GM18909 (cell line): ENCODE data around the gene PATJ.
"Not testable (repeated sequence)": the region's sequence is repeated elsewhere in the genome, so short reads cannot be mapped to it uniquely, and the experiment has no call there.

ENCODE experiments used
- ATAC-seq: cut with Tn5 transposase; IDR thresholded peaks from one replicate; pipeline ENCODE4 v1.9.1; 2021; ENCODE audit warnings: mild to moderate bottlenecking; ENCODE audit not compliant: unreplicated experiment, poor library complexity

Gene PATJ, protein sequence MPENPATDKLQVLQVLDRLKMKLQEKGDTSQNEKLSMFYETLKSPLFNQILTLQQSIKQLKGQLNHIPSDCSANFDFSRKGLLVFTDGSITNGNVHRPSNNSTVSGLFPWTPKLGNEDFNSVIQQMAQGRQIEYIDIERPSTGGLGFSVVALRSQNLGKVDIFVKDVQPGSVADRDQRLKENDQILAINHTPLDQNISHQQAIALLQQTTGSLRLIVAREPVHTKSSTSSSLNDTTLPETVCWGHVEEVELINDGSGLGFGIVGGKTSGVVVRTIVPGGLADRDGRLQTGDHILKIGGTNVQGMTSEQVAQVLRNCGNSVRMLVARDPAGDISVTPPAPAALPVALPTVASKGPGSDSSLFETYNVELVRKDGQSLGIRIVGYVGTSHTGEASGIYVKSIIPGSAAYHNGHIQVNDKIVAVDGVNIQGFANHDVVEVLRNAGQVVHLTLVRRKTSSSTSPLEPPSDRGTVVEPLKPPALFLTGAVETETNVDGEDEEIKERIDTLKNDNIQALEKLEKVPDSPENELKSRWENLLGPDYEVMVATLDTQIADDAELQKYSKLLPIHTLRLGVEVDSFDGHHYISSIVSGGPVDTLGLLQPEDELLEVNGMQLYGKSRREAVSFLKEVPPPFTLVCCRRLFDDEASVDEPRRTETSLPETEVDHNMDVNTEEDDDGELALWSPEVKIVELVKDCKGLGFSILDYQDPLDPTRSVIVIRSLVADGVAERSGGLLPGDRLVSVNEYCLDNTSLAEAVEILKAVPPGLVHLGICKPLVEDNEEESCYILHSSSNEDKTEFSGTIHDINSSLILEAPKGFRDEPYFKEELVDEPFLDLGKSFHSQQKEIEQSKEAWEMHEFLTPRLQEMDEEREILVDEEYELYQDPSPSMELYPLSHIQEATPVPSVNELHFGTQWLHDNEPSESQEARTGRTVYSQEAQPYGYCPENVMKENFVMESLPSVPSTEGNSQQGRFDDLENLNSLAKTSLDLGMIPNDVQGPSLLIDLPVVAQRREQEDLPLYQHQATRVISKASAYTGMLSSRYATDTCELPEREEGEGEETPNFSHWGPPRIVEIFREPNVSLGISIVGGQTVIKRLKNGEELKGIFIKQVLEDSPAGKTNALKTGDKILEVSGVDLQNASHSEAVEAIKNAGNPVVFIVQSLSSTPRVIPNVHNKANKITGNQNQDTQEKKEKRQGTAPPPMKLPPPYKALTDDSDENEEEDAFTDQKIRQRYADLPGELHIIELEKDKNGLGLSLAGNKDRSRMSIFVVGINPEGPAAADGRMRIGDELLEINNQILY (N-terminal part only)

DNA sequence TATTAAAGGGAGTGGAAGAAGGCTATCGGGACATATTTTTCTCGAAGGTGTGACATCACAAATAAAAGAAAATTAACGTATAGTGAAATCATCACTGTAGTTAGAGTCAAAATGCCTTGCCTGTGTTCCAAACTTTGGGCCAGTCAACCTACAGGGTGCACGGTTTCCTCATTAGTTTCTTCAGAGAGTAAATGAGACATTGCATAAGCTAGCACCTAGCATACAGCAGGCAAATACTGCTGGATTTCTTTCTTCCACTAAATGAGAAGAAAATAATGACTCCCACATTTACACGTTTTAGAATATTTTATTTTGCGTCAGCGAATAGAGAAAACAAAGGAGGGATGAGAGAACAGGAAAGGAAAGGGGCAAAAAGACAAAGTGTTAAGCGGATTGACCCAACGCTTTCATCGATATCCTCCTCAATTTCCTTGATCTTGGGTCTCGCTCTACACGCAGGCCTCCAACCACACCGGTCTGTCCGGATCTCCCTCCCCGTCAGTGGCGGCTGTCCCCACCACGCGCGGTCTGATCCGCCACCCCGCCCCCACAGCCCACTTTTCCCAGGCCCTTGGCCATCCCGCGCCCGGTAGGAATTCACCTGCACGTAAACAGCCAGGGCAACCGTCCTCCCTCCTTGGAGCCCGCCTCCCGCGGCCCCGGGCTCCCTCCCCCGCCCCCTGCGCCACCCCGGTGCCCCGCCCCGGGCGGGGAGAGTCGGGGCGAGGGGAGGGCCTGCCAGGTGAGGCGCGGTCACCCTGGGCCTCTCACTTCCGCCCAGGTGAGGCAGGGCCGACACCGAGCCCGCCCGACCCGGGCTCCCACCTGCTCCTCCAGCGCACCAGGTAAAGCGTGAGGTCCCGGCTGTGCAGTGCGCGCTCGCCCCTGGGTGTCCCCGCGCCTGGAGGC is at the start of gene PATJ:
PATJ (plus strand) TSS at position 770 of the 909 bp plus-strand sequence. CDS start 20,413 bp downstream, outside the sequence.
- peak; percentile 83 for ATAC-seq

DNA sequence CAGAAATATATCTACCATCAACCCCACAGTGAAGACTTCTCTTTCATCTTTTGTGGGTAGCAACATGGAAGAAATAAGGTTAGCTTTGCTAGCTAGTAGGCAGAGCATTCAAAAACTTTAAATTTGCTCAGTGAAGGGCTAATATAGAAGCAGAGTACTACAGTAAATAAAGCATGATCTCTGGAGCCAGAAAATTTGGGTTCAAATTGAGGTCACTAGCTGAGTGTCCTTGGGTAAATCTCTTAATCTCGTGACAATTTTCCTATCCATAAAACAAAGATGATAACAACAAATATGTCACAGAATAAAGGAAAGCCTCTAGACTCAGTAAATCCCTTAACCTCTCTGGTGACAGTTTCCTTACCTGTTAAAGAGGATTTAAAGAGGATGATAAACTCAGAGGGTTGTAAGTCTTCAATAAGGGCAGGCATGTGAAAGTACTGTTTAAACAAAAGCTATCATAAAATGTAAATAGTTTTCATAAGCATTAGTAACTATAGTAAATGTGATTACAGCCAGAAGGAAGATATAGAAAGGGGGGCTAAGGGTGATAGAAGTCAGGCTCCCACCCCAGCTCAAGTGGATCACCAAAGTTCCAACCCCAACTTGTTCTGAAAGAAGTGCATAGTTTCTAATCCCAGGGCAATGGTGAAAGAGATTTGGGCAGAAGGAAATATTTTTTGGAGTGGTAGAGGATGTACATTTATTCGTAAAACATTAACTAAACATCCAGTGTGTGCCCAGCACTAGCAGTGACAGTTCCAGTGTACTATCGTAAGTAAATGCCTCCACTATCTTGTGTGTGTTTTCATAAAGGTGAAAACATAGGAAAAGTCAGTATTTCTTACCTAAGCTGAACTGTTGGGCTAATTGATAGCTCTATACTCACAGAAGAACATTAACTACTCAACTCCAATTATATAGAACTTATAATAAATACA is 42.1 kb upstream of the PATJ start:
- ATAC-seq = no peak

DNA sequence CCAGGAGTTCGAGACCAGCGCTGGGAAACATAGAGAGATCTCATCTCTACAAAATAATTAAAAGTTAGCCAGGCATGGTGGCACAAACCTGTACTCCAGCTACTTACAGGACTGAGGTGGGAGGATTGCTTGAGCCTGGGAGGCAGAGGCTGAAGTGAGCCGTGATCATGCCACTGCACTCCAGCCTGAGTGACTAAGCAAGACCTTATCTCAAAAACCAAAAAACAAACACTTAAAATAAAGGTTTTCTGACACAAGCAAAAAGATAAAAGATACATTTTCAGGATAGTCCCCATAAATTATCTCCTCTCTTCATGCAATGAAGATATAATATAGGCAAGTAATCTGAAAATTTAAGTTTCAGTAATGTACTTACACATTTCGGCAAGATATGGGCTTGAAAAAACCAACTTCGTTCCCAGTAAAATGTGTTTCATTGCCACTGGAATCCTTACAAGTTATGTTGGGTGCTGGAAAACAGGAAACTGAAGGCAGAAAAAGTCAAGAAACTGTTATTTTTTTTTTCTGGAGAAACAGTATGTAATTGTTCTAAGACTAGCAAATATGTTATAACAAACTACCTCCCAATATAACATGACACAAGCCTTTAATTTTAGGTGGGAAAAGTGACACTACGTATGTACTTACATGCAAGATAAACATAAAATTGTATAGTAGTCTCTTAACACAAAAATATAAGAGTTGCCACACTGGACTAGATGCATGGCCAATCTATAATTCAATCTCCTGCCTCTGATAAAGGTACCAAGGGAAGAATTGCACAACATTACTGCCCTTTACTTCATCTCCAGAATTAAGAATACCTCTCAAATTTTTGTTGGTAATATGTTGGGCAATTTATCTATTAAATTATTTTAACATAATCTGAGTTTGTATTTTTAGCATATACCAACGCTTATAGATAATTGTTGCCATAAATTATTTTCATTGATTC is 33.0 kb upstream of the PATJ start:
- no peak for ATAC-seq

DNA sequence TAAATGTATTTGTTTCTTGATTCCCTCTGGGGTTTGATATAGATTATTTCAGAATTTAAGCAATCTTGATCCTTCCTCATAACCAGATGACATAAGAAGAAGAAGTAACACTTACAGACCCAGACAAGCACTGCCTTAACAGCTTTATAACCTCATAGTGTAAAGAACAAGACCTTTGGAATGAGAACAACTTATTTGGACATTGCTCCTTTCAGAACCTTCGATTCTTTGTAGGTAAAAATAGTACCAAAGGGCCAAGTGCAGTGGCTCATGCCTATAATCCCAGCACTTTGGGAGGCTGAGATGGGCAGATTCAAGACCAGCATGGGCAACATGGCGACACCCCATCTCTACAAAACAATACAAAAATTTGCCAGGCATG is 32.4 kb upstream of the PATJ start:
- ATAC-seq = no peak

DNA sequence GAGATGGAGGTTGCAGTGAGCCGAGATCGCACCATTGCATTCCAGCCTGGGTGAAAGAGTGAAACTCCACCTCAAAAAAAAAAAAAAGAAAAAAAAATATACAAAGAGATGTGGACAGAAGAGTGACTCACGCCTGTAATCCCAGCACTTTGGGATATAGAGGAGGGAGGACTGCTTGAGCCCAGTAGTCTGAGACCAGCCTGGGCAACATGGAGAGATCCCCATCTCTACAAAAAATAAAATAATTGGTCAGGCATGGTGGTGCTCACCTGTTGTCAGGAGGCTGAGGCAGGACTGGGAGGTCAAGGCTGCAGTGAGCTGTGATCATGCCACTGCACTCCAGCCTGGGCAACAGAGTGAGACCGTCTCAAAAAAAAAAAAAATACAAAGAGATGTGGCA is 31.0 kb upstream of the PATJ start:
- not testable (repeated sequence) for ATAC-seq

DNA sequence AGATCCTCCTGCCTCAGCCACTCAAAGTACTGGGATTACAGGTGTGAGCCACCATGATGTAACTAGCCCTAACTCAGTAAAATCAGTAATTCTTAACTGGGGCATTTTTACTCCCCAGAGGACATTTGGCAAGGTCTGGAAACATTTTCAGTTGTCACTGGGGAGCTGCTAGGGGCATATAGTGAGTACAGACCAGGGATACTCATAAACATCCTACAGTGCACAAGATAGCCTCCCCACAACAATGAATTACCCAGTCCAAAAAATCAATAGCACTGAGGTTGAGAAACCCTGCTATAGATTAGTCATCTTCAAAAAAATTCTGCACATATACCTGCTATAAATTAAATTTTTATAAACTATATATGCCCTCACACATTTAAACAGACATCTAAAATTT is 30.3 kb upstream of the PATJ start:
- no peak for ATAC-seq

DNA sequence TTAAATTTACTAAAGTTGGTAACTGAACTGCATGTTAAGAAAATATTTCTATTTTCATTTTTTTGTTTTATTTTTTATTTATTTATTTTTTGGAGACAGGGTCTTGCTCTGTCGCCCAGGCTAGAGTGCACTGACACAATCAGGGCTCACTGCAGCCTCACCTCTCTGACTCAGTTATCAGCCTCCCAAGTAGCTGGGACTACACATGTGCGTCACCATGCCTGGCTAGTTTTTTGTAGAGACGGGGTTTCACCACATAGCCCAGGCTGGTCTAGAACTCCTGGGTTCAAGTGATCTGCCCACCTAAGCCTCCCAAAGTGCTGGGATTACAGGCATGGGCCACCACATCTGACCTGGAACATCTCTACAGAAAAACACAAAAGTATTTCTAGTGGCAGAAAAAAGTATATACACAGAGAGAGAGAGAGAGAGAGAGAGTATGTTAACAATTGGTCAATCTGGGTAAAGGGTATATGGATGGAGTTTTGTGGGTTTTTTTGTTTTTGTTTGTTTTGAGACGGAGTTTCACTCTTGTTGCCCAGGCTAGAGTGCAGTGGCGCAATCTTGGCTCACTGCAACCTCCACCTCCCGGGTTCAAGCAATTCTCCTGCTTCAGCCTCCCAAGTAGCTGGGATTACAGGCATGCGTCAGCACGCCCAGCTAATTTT is 23.1 kb upstream of the PATJ start:
- ATAC-seq = not testable (repeated sequence)

DNA sequence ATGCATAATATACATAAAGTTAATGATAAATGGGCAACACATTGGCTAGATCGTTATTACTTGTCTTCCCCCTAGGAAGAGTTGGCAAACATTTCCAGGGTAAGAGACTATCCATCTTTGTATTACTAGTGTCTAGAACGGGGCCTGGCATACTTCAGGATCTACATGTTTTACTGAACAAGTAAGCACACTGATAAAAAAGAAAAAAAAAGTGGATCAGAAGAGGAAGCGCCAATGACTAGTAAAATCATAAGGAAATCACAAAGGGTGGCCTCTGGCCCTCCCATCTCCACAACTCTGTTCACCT is 17.8 kb upstream of the PATJ start:
- no peak for ATAC-seq

DNA sequence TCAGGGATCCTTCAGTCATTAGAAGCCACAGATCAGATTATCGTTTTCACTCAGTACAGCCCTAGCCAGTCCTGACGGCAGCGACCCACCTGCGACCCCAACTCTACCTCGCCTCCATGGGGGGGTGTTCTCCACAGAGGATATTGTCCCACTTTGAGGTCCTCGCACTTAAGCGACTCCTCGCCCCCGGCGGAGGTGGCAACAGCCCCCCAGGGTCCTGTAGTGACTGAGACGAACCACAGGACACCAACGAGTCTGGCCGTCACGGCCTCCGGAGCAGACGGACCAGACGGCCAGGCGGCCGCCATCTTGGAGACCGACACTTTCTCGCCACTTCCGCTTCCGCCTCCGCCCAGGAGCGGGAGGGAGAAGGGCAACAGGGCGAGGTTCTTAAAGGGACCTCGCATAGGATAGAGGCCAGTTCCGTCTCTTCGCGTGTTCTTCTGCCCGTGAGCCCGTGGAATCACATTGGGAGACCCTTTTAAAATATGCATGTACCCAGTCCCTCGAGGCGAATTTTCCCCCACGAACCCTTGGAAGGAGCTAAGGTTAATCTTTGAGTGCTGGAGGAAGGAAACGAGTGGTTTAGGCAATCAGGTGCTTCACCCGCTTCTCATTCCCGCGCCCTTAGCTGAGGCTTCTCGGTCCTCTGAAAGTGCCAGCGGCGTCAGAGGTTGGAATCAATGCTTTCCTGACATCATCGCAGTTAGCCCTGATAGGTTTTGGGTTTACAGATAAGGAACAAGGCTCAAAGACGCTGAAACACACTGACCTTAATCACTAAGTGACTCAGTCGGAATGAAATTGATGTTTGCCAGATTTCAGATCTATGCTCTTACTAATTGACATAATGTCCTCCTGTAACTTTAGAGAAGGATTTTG is 17.2 kb upstream of the PATJ start, which contains the start of gene TM2D1:
TM2D1 (minus strand) TSS at position 329 of the 882 bp plus-strand sequence; CDS start at position 308, 21 bp downstream.
- peak; percentile 99 for ATAC-seq

DNA sequence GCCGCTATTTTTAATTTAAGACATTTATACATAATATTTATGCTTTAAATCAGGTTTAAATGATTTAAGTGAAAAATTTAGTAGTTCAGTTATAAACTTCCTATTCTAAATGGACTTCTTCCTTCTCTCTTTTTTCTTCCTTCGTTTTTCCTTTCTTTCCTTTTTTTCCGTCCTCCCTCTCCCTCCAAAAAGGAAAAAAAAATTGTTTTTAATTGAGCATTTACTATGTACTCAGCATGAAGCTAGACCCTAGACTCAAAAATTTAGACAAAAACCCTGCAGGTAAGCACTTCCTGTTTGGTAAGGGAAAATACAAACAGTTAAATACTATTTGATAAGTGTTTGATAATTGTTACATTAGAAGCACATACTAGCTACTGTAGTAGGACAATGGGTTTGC is 14.7 kb upstream of the PATJ start:
- no peak for ATAC-seq

DNA sequence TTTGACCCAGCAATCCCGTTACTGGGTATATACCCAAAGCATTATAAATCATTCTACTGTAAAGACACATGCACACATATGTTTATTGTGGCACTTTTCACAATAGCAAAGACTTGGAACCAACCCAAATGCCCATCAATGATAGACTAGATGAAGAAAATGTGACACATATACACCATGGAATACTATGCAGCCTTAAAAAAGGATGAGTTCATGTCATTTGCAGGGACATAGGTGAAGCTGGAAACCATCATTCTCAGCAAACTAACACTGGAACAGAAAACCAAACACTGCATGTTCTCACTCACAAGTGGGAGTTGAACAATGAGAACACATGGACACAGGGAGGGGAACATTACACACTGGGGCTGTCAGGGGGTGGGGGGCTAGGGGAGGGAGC is 11.6 kb upstream of the PATJ start:
- not testable (repeated sequence) for ATAC-seq

DNA sequence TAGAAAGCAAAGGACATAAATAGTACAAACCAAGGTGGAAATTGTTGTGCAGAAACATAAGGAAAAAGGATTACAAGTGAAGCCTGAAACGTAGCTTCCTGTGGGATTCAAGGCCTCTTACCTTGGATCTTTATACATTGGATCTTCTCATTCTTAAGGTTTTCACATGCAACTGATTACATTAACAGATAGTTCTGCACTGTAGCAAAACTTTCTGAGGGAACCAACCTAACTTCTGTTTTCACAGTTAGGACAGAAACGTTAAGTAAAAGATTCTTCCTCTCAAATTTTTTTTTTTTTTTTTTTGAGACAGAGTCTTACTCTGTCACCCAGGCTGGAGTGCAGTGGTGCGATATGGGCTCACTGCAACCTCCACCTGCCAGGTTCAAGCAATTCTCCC is 9.6 kb upstream of the PATJ start:
- ATAC-seq = no peak

DNA sequence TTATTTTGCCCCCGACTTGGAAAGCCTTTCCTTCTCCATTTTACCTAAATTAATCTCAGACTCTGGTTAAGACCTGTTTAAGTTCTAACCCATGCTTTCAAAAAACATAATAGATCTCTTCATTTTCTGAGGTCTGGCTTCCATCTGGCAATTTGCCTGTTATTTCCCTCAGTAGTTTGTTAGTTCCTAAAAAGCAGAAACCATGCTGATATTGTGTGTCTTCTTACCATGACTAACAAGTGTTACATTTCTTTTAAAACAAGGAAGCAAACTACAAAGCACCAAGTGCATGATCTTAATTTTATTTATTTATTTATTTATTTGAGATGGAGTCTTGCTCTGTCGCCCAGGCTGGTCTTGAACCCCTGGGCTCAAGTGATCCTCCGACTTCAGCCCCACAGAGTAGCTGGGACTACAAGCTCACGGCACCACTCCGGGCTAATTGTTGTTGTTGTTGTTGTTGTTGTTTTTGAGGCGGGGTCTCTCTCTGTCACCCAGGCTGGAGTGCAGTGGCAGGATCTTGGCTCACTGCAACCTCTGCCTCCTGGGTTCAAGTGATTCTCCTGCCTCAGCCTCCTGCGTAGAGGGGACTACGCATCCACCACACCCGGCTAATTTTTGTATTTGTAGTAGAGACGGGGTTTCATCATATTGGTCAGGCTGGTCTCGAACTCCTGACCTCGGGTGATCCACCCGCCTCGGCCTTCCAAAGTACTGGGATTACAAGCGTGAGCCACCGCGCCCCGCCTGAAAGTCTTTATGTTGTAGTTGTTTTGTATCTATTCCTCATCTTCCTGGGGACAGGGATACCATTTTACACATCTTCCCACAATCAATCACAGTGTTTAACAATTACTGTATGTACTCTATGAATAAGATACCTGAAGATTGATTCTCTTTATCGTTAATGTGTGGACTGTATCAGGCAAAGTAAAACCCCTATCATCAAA is 1.3 kb upstream of the PATJ start:
- no peak for ATAC-seq

DNA sequence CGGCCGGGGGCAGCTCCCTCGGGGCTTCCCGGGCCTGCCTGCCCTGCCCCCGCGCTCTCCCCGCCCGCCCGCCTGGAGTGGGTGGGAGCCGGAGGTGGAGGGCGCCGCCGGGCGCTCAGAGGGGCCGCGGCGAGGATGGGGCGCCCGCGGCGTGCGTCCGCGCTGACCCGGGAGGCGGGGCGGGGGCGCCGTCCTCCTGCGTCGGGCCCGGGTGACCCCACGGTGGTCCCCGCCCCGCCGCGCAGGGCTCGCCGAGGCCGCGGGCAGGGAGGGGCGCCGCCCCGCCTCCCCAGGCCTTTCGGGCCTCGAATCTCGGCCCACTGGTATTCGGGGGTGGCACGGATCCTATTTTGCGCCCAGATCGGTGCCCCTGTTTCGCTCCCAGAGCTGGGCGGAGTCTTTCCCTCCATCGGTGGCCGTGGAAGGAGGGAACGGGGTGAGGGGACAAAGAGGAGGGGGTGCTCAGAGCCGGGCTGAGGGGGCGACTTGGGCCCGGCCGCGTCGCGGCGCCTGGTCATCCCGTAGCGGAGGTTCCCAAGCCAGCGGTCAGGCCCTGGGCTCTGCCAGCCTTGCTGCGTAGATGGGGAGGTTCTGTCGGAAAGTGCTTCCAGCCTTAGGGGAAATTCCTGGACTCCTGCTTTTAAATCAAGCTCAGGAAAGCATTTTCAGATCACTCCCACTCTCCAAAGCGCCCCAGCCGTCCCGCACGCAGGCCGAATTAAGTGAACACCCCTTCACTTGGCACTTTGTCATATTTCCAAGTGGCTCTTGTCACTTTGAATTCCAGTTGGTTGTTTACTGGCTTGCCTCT is 545 bp downstream of the PATJ start:
- ATAC-seq = peak; percentile 63
